Dedifferentiated amniotic fluid mesenchymal stem cell (primary cell): ENCODE measurements around the gene STON2.
"Not testable (repeated sequence)": the region's sequence is repeated elsewhere in the genome, so short reads cannot be mapped to it uniquely, and the experiment has no call there.

Experiments used
- DNase-seq: peaks from one replicate; pipeline ENCODE4 v3.0.0-alpha.2; 2016; ENCODE audit errors: extremely low spot score

The STON2 gene

DNA sequence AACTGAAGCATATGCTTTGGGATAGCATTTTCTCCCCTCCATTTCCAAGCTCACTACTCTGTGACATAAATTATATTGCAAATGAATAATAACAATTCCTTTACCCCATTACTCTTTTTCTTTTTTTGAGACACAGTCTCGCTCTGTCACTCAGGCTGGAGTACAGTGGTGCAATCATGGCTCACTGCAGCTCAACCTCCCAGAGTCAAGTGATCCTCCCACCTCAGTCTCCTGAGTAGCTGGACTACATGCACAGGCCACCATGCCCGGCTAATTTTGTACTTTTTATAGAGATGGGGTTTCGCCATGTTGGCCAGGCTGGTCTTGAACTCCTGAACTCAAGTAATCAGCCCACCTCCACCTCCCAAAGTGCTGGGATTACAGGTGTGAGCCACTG is 130.1 kb downstream of the STON2 start:
- DNase-seq = no peak

DNA sequence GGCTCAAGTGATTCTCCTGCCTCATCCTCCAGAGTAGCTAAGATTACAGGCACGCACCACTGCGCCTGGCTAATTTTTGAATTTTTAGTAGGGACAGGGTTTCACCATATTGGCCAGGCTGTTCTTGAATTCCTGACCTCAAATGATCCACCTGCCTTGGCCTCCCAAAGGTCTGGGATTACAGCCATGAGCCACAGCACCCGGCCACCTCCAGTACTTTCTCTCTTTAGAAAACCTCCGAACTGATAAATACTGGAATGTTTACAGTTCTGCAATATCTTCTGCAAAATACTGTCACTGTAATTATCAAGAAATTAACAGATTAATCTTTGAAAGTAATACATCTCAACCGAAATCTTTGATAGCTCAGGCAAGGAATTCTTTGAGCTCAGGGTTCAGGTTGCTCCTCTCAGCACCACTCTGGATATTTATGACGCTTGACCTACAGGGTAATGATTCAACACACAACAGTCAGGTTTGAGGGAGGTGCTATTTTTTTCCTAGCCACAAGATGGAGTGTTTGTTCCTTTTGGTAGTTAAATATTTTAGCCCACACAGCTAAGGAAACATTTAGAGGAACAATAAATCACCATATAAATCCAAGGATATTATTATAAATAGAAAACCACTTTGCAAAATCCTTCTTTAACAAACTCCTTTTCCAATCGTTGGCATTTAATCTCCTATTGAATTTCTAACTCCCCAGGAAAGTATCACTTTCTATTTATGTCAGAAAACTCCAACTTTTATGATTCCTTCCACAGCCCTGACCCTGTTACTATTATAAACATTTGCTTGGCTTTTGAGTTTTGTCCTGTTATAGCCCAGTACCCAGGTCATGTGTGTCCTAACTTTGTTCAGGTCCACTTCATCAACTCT is 130.8 kb downstream of the STON2 start:
- DNase-seq = peak; percentile 85

DNA sequence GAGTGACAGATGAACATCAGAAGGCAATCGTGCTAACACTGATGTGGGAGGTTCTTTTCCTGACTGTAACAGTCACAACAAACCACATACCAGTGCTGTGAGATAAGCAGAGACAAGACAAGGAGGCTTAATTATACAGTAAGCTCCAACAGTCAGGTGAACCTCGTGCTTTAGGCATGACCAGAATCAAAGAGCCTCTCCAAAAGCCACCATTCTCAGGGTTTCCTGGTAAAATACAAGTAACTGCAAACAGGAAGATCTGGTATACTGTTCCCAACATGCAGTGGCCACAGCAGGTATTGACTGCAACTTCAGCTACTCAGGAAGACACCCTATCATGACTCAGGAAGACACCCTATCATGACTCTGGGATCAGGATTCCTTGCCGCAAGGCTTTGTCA is 132.1 kb downstream of the STON2 start:
- no peak for DNase-seq

DNA sequence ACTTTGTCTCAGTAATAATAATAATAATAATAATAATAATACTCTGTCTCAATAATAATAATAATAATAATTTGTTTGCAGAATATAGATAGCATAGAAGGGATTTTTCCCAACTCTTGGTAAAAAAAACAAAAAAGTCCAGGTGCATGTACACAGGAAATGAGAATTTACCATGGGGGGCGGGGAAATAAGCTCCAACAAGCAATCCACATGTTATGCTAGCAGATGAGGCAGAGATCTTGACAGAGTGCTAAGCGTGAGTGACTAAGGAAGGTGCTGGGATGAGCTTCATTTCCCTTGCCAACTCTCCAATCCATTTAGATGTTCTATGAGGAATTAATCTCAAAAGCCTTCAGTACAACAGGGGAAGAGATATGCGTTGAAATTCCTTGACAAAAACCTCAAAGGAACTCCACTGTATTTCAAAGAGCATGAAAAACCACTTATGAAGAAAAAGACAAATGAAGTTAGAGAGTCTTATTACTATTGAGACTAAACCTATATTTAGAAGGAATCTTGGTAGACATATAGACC is 134.4 kb downstream of the STON2 start:
- no peak for DNase-seq

DNA sequence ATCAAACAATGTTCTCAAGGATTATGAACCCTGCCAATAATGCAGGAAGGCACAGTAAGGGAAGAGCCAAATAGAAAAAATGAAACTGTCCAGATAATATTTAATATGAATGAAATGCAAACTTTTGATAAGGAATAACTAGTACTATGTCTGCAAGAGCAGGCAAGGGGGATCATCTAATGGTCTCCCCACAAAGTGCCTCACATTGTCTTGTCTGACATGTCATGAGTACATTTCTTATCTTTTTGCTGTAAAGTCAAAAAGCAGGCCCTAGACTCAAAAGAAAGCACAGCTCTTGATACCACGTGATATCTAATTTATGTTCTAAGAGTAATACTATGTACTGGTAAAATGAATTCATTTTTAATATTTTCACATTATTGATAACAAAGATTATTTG is 135.5 kb downstream of the STON2 start:
- DNase-seq = no peak

DNA sequence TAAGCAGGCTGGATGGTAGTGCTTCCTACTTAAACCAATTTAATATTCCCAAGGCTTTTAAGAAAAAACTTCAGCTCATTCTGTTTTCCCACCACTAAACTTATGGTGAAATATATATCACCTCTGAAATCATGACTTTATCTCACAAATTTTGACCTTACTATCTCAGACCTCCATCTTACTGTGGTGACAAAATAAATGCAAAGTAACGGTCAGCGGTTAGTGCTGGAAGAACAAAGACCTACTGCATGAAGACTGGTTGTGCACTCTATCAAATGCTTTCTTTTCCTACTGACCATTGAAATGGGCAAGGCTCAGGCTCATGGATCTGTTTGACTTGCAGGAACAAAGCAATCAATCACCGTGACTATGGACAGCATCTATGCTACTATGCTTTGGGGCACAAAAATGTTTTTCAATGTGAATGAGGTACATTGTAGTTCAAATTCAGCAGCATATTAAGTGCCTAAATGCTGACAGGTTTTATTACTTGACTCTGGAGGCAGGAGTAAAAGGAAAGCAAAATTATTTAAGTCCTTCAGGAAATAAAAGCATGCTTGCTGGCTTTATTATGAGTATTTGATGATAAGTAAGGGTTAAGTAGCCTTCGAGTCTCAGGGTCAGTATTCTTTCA is 136.2 kb downstream of the STON2 start:
- DNase-seq = no peak

DNA sequence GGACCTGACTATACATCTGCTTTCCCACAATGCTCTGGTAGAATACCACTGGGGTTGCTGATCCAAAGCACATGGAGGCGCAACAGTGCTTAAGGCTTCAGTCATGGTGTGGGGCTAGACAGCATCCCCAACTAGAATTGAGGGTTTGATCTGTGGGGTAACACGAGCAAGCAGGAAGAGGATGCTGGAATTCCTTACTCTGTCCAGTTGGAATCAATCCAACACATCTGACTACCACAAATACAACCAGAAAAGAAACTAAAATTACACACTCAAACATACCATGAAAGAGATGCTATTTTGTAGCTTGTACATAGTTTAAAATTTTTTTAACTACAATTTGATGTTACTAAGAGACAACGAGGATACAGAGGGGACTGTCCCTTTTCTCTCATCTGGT is 138.9 kb downstream of the STON2 start:
- no peak for DNase-seq

DNA sequence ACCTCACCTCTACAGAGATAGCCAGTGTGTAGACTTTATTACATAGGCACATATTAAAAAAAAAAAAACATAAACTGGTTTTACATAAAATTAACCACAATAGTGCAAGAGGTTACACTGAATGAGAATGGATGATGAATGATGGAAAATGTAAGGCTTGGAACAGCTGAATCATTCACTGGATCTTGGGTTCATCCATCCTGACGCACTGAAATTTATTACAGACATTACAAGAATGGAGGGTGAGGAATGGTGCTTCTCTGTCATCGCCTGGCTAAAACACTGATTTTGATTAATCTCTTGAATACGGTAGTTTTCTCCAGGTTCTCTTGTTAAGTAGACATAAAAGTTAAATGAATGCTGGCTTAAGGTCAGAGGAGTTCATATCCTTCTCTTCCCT is 139.4 kb downstream of the STON2 start:
- DNase-seq = no peak

DNA sequence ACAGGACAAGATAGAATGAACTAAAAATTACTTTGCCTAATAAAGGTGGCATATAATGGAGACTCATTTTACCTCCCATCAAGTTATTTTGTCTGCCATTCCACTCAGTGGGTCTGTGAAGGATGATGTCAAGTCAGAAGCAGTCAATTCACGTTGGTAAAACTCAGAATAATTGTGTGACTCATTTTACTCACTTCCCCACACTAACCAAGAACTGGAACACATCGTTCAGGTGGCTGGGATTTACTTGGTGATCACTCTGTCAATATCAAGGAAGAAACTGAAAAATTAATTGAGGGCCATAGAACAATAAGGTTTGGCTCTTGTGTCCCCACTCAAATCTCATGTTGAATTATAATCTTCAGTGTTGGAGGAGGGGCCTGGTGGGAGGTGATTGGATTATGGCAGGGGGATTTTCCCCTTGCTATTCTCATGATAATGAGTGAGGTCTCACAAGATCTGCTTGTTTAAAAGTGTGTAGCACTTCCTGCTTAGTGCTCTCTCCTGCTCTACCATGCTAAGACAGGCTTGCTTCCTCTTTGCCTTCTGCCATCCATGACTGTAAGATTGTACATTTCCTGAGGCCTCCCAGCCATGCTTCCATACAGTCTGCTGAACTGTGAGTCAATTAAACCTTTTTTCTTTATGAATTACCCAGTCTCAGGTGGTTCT is 143.7 kb downstream of the STON2 start:
- no peak for DNase-seq

DNA sequence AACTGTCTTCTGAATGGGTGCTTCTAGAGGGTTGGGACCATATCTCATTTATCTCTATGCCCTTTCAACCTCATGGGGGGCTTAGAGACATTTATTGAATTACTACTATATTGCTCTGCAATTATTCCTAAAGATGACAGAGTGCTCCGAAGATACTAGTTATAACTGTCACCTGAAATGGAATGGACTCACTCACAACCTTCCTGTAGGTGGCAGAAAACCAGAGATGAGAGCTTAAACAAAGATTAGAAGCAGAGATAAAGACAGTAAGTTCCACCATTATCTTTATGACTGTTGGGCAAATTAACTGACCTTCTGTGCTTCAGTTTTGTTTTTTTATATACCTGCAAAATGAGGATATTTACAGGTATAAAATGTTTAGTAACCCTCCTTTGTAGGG is 147.8 kb downstream of the STON2 start:
- DNase-seq = no peak

DNA sequence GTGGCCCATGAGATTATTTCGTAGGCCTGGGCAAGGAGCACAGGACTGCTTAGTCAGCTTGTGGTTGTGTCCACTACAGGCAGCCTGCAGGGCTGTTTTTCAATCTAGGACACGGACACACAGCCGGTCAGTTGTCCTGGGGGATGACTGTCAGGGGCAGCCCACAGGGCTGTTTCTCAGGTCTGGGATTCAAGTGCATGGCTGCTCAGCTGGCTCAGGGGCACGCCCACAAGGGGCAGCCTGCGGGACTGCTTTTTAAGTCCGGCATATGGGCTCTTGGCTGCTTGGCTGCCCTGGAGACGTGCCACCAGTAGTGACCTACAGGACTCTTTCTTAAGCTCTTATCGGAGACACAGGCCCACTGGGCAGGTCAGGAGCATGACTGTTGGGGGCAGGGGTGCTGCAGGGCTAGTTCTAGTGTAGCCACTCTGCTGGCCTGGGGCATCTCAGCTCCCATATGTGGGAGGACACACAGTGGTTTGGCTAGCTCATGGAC is 152.8 kb downstream of the STON2 start:
- no peak for DNase-seq

DNA sequence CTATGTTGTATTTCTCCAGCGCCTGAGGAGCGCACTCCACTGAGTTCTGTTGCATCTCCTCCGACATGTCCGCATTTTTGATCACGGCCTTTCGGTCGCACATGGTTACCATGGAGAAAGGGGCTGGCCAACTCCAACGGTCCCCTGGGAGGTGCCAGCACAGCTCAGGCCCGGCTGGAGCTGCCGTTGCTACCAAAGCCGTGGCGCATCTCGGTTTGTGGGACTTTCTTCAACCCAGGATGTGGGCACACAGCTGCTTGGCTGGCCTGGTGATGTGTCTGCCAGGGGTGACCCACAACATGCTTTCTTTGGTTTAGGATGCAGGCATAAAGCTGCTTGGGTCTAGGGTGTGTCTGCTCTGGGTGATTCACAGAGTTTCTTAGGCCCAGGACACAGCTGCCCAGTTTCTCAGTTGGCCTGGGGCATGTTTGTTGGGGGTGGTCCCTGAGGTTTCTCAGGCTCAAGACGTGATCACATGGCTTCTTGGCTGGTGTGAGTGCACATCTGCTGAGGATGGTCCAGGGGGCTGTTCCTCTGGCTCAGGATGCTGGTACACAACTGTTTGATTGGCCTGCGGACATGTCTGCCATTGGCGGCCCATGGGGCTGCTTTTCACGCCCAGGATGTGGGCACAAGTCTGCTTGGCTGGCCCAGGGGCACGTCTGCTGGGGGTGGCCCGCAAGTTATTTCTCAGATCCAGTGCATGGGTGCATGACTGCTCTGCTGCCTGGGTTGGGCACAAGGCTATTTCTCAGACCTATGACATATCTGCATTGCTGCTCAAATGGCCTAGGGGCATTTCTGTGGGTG is 153.5 kb downstream of the STON2 start:
- peak; percentile 60 for DNase-seq

DNA sequence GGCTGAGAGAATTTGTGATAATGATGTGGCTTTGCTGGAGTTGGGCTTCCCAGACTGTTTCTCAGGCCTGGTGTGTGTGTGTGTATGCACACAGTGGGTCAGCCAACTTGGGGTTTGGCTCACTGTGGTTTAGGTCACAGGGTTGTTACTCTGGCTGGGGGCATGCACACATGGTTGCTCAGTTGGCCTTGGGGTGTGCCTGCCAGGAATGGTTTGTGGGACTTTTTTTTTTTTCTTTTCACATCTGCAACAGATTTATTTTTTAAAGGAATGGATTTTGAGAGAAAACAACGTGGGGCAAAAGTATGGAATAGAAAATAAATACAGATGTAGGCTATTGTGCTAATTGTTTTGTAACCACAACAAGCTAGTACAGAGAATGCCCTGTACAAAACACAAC is 154.4 kb downstream of the STON2 start:
- peak; percentile 25 for DNase-seq

DNA sequence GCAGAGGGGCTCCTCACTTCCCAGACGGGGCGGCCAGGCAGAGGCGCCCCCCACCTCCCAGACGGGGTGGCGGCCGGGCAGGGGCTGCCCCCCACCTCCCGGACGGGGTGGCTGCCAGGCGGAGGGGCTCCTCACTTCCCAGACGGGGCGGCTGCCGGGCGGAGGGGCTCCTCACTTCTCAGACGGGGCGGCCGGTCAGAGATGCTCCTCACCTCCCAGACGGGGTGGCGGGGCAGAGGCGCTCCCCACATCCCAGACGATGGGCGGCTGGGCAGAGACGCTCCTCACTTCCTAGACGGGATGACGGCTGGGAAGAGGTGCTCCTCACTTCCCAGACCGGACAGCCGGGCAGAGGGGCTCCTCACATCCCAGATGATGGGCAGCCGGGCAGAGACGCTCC is 155.7 kb downstream of the STON2 start:
- not testable (repeated sequence) for DNase-seq

DNA sequence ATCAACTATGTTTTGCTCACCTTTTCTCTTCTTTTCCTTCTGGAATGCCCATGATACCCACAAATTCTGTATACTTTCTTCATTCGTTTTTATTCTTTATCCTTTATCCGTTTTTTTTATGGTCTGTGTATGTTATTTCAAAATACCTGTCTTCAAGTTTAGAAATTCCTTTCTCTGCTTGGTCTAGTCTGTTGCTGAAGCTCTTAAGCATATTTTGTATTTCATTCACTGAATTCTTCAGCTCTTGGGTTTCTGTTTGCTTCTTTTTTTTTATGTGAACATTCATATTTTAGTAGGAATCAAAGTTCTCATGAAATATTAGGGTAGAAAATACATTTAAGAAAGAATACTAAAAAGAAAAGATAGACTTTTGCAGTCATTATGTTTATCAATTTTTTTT is 156.6 kb downstream of the STON2 start:
- no peak for DNase-seq

DNA sequence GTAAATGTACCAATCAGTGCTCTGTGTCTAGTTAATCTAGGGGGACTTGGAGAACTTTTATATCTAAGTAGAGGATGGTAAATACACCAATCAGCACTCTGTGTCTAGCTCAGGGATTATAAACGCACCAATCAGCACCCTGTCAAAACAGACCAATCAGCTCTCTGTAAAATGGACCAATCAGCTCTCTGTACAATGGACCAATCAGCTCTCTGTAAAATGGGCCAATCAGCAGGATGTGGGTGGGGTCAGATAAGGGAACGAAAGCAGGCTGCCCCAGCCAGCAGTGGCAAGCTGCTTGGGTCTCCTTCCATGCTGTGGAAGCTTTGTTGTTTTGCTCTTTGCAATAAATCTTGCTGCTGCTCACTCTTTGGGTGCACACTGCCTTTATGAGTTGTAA is 163.3 kb downstream of the STON2 start:
- not testable (repeated sequence) for DNase-seq

DNA sequence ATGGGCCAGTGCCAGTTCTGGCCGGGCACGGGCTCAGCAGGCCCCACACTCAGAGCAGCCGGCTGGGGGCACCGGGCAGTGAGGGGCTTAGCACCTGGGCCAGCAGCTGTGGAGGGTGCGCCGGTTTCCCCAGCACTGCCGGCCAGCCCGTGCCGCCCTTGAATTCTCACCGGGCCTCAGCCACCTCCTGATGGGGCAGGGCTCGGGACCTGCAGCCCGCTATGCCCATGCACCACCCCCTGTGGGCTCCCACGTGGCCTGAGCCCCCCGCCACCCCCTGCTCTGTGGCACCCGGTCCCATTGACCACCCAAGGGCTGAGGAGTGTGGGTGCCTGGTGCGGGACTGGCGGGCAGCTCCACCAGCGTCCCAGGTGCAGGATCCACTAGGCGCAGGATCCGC is 164.0 kb downstream of the STON2 start:
- DNase-seq = no peak

DNA sequence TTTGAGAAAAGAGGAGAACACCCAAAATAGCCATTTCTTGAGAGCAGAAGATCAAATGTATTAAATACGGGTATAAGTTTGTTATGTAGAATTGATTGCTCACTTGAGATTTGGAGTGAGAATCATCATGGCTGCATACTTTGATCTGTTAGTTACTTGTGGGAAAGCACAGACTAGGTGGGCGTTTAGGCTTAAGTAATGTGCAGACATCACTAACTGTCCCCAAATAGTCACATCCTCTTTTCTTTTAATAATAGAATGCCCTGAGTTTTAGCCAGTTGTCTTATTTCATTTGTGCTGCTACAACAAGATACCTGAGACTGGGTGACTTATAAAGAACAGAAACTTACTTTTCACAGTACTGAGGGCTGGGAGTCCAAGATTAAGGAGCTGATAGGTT is 165.0 kb downstream of the STON2 start:
- no peak for DNase-seq

DNA sequence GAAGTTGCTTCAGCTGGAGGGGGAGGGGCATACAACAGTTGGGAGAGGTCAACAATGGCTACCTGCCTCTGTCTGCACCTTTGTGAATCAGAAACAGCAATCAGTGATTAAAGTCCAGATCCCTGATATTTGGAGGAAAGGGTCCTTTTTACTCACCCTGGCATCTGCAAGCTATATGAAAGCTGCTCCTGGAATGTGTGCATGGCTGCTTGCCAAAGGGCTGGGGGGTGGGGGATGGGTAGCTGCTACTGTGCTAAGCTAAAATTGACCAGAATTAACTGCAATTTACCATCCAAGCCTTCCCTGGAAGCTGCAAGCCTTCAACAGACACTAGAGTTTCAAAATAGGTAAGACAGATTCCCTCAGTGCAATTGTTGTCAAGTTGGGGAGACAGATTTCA is 165.8 kb downstream of the STON2 start:
- no peak for DNase-seq

DNA sequence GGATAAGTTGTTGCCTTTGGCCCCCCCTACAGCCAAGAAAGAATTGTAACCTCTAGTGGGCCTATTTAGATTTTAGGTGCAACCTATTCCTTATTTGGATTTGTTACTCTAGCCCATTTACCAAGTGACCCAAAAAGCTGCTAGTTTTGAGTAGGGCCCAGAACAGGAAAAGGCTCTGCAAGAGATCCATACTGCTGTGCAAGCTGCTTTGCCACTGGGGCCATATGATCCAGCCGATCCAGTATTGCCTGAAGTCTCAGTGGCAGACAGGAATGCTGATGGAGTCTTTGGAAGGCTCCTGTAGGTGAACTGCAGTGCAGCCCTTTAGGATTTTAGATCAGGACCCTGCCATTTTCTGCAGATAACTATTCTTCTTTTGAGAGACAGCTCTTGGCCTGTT is 166.5 kb downstream of the STON2 start:
- DNase-seq = no peak

DNA sequence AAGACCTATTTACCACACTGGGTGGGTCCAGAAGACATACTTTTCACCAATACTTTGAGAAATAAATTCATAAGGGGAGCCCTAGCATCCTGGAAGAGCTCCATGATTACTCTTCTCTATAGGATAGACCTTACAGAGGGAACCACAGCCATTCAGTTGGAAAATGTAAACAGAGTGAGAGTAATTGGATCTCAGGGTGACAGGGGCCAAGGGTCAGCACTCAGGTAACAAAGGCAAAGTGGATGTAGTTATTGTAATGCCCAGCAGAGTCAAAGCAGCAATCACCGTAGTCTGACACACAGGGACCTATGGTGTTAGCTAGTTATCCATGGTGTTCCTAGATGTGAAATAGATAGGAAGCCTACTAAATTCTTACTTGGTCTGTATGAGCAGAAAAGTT is 168.6 kb downstream of the STON2 start:
- DNase-seq = no peak

DNA sequence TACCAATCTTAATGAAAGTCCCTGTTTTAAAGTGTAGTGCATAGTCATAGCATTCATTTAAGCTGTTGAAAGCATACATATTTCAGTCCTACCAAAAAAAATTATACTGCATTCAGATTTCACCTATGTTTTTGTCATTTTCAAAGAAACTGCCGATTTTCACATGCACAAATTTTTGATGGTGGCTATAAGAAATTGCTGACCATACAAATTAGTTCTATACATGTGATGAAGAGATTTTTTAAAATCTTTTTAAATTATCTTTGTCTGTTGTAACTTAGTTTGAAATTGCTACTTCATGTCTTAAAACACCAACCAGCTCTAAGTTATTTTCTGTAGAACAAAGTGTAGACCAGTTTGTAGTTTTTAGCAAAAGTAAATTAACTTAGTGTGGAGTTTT is 175.9 kb downstream of the STON2 start:
- no peak for DNase-seq
